ENCODE measurements around the gene KIAA2012.

The KIAA2012 gene

DNA sequence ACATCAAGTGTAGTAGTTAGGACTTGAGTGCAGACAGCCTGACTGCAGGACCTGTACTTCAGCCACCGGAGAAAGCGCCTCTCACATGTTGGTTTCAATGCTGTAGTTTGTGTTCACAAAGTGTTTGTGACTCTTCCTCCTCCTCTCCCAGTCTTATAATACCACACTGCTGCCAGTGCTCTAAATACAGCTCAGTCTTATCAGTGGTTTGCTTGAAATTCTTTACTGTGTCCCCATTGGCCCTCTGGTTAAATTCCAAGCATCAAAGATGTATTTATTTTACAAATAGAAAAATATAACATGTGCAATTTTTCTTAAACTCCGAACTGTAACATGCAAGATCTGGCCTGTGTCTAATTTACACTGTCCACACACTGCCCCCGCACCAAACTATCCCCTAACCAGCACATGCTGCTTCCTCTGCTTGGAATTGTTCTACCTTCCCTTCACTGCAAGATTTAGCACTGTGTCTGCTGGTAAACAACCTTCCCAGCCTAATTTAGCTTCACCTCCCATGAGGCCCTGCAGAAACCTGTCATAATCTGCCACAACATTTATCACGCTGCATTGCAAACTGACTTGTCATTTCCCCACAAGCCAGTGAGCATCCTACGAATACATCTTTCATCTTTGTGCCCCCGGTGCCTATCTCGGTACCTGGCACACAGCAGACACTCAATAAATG, 88.2 kb downstream of the KIAA2012 start:
- TF ChIP-seq, protein P1, sequence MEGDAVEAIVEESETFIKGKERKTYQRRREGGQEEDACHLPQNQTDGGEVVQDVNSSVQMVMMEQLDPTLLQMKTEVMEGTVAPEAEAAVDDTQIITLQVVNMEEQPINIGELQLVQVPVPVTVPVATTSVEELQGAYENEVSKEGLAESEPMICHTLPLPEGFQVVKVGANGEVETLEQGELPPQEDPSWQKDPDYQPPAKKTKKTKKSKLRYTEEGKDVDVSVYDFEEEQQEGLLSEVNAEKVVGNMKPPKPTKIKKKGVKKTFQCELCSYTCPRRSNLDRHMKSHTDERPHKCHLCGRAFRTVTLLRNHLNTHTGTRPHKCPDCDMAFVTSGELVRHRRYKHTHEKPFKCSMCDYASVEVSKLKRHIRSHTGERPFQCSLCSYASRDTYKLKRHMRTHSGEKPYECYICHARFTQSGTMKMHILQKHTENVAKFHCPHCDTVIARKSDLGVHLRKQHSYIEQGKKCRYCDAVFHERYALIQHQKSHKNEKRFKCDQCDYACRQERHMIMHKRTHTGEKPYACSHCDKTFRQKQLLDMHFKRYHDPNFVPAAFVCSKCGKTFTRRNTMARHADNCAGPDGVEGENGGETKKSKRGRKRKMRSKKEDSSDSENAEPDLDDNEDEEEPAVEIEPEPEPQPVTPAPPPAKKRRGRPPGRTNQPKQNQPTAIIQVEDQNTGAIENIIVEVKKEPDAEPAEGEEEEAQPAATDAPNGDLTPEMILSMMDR (IDR thresholded peaks at IDR 0.05; ENCODE audit: insufficient read depth, low read depth, low read length, missing control alignments) = no peak
- no peak overlapping the region for H3K4me3 ChIP-seq (ENCODE audit: low read depth, low read length)
- DNase-seq (ENCODE audit: low read depth) = peak; percentile 26

DNA sequence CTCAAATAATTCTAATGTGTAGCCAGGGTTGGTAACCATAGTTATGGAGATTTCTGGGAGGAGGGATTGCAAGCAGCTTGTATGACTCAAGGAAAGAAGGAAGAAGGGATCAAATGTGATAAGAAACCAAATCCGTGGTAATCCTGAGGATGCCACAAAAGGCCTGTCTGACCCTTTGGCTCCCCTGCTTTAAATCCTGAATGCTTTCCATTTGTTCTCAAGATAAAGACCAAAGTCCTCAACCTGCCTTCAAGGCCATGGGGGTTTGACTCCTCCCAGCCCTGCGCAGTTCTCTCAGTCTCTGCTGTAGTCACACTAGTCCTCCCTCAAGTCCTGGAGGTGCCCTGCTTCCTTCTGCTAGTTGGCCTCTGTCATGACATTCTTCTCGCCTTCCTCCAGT, 91.4 kb downstream of the KIAA2012 start:
- DNase-seq (ENCODE audit: low read depth) = no peak
- no peak overlapping the region for H3K4me3 ChIP-seq (ENCODE audit: low read depth, low read length)
- TF ChIP-seq, protein P1 (IDR thresholded peaks at IDR 0.05; ENCODE audit: insufficient read depth, low read depth, low read length, missing control alignments) = no peak

DNA sequence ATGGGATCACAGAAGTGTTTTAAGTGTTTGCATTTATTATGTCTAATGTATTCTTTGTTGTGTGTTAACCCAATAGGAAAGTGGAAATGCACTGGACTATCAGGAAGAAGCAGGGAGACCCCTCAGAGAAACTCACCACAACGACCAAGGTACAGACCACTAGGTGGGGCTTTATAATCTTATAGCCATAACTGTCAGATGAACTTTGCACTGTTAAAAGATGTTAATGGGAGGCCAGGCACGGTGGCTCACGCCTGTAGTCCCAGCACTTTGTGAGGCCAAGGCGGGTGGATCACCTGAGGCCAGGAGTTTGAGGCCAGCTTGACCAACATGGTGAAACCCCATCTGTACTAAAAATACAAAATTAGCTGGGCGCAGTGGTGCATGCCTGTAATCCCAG, 92.2 kb downstream of the KIAA2012 start:
- no peak for DNase-seq (ENCODE audit: low read depth)
- no peak overlapping the region for H3K4me3 ChIP-seq (ENCODE audit: low read depth, low read length)
- TF ChIP-seq, protein P1 (IDR thresholded peaks at IDR 0.05; ENCODE audit: insufficient read depth, low read depth, low read length, missing control alignments) = no peak

DNA sequence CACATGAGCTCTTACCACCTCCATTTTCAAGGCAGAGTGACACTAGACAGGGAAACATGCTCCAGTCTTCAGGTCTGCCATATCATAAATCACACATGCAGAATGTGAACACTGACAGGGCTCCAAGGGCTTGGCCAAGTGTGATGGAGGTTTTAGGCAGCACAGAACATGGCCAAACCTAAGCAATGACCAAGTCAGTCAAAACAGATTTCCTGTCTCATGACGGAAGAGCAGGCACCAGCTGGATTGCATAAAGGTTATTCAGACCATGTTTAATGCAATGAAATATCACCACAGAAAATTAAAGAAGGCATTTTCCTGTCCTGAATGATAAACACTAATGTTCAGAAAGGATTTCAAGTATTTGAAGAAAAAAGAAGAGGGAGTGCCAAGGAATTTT, 92.9 kb downstream of the KIAA2012 start:
- H3K4me3 ChIP-seq (ENCODE audit: low read depth, low read length) = no peak overlapping the region
- DNase-seq (ENCODE audit: low read depth) = no peak
- TF ChIP-seq, protein P1 (IDR thresholded peaks at IDR 0.05; ENCODE audit: insufficient read depth, low read depth, low read length, missing control alignments) = no peak

DNA sequence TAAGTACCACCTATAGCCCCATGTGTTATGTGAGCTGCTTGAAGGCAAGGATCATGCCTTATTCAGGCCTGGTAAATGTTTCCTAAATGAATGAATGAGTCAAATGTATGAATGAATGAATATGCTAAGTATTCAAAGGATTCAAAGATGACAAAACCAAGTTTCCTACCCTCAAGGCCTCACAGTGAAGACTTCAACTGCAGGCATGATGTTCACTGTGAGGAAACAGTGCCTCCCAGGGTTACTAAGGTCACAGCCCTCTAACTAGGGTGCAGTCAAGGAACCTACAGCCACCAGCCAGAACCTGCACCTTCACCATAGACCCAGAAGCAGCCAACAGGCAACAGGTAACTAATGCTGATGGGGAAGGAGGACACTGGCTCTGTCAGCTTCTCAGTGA, 96.1 kb downstream of the KIAA2012 start:
- no peak overlapping the region for H3K4me3 ChIP-seq (ENCODE audit: low read depth, low read length)
- DNase-seq (ENCODE audit: low read depth) = no peak
- TF ChIP-seq, protein P1 (IDR thresholded peaks at IDR 0.05; ENCODE audit: insufficient read depth, low read depth, low read length, missing control alignments) = no peak

DNA sequence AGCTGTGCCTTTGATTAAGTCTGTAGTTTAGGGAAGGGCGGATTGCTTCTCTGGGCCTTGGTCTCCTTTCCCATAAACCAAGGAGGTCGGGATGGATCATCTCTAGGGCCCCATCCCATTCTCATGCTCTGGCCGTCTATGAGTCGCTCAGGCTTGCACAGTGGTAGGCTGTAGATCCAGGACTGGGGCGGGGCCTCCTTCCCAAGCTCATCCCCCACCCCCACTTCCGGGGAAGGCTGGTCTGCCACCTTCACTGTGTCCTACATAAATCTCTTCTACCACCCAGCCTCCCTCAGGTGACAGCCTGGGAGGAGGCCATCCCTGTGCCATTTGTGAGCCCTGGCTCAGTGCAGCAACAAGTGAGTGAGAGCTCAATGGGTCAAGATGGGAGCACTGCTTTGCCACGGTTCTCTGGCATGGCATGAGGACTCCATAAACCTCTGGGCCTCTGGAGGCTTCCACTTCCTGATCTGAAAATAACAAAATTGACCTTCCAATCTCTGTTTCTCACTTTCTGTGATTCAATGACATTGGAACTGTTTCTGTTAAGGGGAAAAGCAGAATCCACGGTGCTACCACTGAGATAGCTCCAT, 96.9 kb downstream of the KIAA2012 start:
- TF ChIP-seq, protein P1 (IDR thresholded peaks at IDR 0.05; ENCODE audit: insufficient read depth, low read depth, low read length, missing control alignments) = no peak
- DNase-seq (ENCODE audit: low read depth) = no peak
- no peak overlapping the region for H3K4me3 ChIP-seq (ENCODE audit: low read depth, low read length)

Measured in GM12865 (cell line).